Hippocampal formation (tissue), 2 donors: ENCODE results near the gene AOPEP.
A peak's percentile ranks its signal among the peaks of the same experiment; 100 is the strongest.

Experiments
- DNase-seq, 2 donors: peaks; one replicate each; lab custom pipeline; 2025; lab: John Stamatoyannopoulos, UW

Gene AOPEP

GRCh38 chr9:94794476-94795167 is 68.1 kb downstream of the AOPEP start:
- no peak for DNase-seq

- no peak for DNase-seq
These were observed 70.2 kb downstream of the AOPEP start for GRCh38 chr9:94796687-94797086.

GRCh38 chr9:94798201-94798600 is 71.7 kb downstream of the AOPEP start:
- DNase-seq, result no peak

- DNase-seq, result no peak
These were observed 72.2 kb downstream of the AOPEP start for GRCh38 chr9:94798708-94799107.

GRCh38 chr9:94799578-94800264 is 73.2 kb downstream of the AOPEP start:
- no peak for DNase-seq

GRCh38 chr9:94800424-94801117 is 74.1 kb downstream of the AOPEP start:
- peak in 1 of 2 donors; percentile 35 for DNase-seq

GRCh38 chr9:94801234-94801633 is 74.7 kb downstream of the AOPEP start:
- DNase-seq, result no peak

- no peak for DNase-seq
These were observed 75.2 kb downstream of the AOPEP start for GRCh38 chr9:94801681-94802080.

GRCh38 chr9:94802251-94802650 is 75.8 kb downstream of the AOPEP start:
- no peak for DNase-seq

GRCh38 chr9:94802793-94803192 is 76.3 kb downstream of the AOPEP start:
- DNase-seq, result no peak

- no peak for DNase-seq
These were observed 77.8 kb downstream of the AOPEP start for GRCh38 chr9:94804316-94804715.

GRCh38 chr9:94805051-94805489 is 78.6 kb downstream of the AOPEP start:
- DNase-seq, result no peak

GRCh38 chr9:94805585-94805984 is 79.1 kb downstream of the AOPEP start:
- no peak for DNase-seq

GRCh38 chr9:94806307-94806893 is 79.9 kb downstream of the AOPEP start:
- no peak for DNase-seq

GRCh38 chr9:94807556-94807955 is 81.1 kb downstream of the AOPEP start:
- DNase-seq, result no peak

GRCh38 chr9:94808926-94809700 is 82.6 kb downstream of the AOPEP start:
- no peak for DNase-seq

GRCh38 chr9:94809778-94810177 is 83.3 kb downstream of the AOPEP start:
- no peak for DNase-seq

GRCh38 chr9:94811074-94811473 is 84.6 kb downstream of the AOPEP start:
- no peak for DNase-seq

GRCh38 chr9:94812343-94812742 is 85.8 kb downstream of the AOPEP start:
- no peak for DNase-seq

GRCh38 chr9:94813379-94813778 is 86.9 kb downstream of the AOPEP start:
- DNase-seq, result no peak

- no peak for DNase-seq
These were observed 91.0 kb downstream of the AOPEP start for GRCh38 chr9:94817291-94818177.
